HFF-Myc (cell line): ENCODE measurements around the gene CUL4A.
"Not testable (repeated sequence)": the region's sequence is repeated elsewhere in the genome, so short reads cannot be mapped to it uniquely, and the experiment has no call there.

ENCODE experiments used
- DNase-seq: peaks from one replicate; pipeline ENCODE4 v3.0.0-alpha.2; 2011; ENCODE audit warnings: low read depth; ENCODE audit errors: extremely low read depth
- H3K4me3 ChIP-seq: replicated peaks from 2 replicates; pipeline ENCODE4 v1.5.1; 2011; ENCODE audit warnings: low read depth, mild to moderate bottlenecking, control low read depth, low read length
- TF ChIP-seq, protein P1 (sequence below): IDR thresholded peaks from 2 replicates; pipeline ENCODE4 v1.5.1; 2012; ENCODE audit warnings: mild to moderate bottlenecking, low read depth, low read length, control low read depth; ENCODE audit errors: missing control alignments

Gene CUL4A

DNA sequence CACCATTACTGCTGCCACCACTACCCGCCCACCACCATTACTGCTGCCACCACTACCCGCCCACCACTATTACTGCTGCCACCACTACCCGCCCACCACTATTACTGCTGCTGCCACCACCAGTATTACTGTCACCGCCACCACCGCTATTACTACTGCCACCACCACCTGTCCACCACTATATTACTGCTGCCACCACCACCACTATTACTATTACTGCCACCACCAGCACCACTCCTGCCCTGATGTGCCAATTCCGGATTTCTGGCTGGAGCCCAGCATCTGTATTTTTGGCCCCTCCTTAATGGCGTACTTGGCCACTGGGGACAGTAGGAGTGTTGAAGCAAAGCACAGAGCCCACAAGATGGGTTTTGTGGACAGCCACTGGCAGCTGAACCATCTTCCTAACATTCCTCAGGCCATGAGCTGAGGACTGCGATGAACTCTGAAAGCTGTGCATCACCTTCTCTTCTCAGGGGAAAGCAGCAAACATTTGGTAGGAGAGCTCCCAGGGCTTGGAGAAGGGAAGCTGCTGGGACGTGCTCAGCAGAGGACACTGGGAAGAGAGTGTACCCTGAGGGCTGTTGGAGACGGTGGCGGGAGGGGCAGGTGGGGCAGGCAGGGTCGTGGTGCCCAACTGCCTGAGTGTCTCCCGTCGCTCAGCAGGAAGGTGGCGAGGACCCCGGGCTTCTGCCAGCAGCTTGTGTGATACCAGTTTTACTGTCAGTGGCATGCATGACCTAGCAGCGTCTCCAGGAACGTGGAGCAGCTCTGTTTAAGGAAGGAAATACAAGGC, 23.0 kb downstream of the CUL4A start:
- TF ChIP-seq, protein P1, sequence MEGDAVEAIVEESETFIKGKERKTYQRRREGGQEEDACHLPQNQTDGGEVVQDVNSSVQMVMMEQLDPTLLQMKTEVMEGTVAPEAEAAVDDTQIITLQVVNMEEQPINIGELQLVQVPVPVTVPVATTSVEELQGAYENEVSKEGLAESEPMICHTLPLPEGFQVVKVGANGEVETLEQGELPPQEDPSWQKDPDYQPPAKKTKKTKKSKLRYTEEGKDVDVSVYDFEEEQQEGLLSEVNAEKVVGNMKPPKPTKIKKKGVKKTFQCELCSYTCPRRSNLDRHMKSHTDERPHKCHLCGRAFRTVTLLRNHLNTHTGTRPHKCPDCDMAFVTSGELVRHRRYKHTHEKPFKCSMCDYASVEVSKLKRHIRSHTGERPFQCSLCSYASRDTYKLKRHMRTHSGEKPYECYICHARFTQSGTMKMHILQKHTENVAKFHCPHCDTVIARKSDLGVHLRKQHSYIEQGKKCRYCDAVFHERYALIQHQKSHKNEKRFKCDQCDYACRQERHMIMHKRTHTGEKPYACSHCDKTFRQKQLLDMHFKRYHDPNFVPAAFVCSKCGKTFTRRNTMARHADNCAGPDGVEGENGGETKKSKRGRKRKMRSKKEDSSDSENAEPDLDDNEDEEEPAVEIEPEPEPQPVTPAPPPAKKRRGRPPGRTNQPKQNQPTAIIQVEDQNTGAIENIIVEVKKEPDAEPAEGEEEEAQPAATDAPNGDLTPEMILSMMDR = no peak
- H3K4me3 ChIP-seq = no peak overlapping the region
- DNase-seq = no peak

DNA sequence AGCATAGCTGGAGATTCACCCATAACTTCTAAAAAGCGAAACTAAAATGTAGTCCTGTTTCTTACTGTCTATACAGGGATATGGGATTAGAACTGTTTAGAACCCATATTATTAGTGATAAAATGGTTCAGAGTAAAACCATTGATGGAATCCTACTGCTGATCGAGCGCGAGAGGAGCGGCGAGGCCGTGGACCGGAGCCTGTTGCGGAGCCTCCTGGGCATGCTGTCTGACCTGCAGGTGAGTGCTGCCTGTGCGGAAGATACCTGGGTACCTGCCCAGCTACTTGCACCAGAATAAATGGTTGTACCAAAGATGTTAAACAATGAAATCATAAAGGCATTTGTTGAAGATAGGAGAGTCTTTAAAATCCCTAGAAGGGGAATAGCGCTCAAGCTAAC, 23.7 kb downstream of the CUL4A start:
- no peak overlapping the region for H3K4me3 ChIP-seq
- TF ChIP-seq, protein P1 = no peak
- DNase-seq = no peak

DNA sequence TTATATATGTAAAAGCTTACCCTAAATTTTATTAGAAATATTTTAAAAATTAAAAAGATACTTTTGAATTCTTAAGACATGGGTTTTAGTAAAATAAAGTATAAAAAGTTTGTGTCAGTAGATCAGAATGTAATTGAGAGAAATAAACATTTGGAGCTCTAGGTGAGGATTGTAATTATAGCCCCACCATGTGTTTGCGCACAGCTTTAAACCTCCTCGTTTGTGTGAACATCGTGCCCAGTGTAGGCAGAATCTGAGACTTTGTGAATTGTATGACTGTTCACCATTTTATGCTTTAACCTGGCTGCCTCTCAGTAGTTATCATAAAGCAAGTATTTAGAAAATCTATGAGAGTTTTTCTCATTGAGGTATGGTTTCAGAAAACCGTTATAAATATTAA, 29.1 kb downstream of the CUL4A start:
- no peak overlapping the region for H3K4me3 ChIP-seq
- TF ChIP-seq, protein P1 = no peak
- no peak for DNase-seq

DNA sequence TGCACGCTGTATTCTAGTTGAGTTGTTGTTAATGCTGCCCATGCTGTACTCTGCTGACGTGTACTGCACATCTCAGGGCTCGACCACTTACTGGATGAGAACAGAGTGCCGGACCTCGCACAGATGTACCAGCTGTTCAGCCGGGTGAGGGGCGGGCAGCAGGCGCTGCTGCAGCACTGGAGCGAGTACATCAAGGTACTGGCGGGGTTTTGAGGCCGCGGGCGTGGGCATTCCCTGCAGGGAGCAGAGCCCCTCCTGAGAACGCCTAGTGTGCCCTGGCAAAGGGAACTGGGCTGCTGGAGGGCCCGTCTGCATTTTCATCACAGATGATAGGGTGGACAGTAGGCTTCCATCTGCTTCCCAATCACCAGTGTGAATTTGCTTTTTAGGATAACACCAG, 29.9 kb downstream of the CUL4A start:
- DNase-seq = no peak
- H3K4me3 ChIP-seq = no peak overlapping the region
- TF ChIP-seq, protein P1 = no peak

DNA sequence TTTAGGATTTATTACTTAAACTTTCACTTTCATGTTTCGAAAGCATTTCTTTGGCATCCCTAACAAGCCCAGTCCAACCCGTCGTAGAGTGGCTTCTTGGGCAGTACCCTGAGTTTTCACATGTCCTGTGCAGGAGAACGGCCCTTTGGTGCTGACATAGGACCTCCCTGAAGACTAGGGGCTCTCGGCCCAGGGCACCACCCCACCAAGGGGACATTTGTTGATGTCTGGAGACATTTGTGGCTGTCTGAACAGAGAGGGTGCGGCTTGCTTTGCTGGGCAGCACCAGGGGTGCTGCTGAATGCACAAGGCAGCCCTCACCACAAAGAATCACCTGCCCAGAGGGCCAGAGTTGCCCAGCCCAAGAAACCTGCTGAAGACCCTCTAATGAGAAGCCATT, 30.6 kb downstream of the CUL4A start:
- H3K4me3 ChIP-seq = no peak overlapping the region
- TF ChIP-seq, protein P1 = no peak
- DNase-seq = no peak

DNA sequence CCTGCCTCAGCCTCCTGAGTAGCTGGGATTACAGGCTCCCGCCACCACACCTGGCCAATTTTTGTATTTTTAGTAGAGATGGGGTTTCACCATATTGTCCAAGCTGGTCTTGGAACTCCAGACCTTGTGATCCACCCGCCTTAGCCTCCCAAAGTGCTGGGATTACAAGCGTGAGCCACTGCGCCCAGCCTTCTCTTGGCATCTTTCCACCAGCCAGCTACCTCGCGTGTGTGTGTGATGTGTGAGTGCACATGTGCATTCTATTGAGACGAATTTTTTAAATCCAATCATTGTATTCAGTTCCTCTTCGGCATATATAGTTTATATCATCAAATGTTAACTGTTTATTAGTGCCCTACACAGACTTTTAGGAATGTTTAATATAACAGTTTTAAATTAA, 32.2 kb downstream of the CUL4A start:
- not testable (repeated sequence) for DNase-seq, H3K4me3 ChIP-seq

DNA sequence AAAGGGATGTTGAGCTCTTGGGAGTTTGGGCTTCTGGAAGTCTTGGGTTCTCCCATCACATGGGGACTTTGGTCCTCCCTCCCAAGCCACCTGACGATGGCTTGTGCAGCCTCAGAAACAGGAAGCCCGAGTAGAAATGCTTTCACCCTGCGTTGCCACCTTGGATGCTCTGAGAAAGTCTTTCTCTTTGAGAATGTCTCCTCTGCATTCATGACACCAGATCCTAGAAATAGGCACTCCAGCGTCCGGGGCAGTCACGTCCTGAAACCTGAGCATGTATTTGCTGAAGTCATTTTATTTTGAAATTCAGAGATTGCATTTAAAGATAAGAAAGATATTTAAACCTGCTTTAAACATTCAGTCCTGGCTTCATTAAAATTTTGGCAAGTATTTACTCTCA, 34.4 kb downstream of the CUL4A start:
- no peak overlapping the region for H3K4me3 ChIP-seq
- TF ChIP-seq, protein P1 = no peak
- no peak for DNase-seq
